ENCODE measurements around the gene F2R. TPM values are rescaled to one million over a fixed set of nuclear protein-coding genes. Genes with fewer than 3 reads are reported as not detected.

Gene F2R
- total and polyA plus RNA-seq, 2 of the 13 experiments (the other 11 are each of a cell fraction or from before 2014, with no cell fraction given): 8.3 to 12.3 TPM

DNA sequence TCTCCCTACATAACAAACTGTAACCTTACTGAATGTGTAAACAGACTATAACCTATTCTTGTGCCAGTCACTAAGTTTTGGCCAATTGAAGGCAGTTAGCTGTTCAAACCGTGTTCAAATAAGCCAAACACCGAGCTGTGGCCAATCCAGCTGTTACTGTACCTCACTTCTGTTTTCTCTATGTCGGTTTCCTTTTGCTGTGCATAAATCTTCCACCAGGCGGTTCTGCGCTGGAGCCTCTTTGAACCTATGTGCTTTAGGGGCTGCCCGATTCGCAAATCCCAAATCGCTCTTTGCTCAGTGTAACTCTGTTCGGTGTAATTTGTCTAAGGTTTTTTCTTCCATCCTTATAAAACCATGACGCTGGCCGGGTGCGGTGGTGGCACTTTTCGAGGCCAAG, 31.8 kb downstream of the F2R start:
- no peak for FAIRE-seq
- Histone ChIP-seq H3K79me2 (ENCODE audit: insufficient read depth, low read length) (no peaks in the 10 kb centered on the region), H3K4me3 (replicated peaks in 1 of 3; ENCODE audit: insufficient read depth in 1 of 3, low read depth in 2 of 3, low read length in 3 of 3) (no peak overlapping the region), H3K36me3 (replicated peaks in 1 of 2; ENCODE audit: control insufficient read depth in 1 of 2, insufficient read depth in 2 of 2, low read length in 2 of 2) (no peaks in the 10 kb centered on the region), H4K20me1 (ENCODE audit: insufficient read depth, low read length) (no peaks in the 10 kb centered on the region), H3K27me3 (ENCODE audit: control insufficient read depth in 1 of 2, insufficient read depth in 2 of 2, low read length in 2 of 2) (peaks cover 1 to 4% of the 10 kb centered on the region in 2 experiments; a peak in 3 of 5 replicates), H3K4me1 (ENCODE audit: insufficient read depth, low read length) (peaks cover 7% of the 10 kb centered on the region), H2AFZ (ENCODE audit: low read length) (no peak overlapping the region), H3K4me2 (ENCODE audit: low read depth, low read length) (no peak overlapping the region), H3K27ac (ENCODE audit: extremely low read length, insufficient read depth, low read length) (no peak overlapping the region), H3K9ac (ENCODE audit: insufficient read depth, low read depth, low read length) (no peak overlapping the region), H3K9me3 (ENCODE audit: low read length) (no peaks in the 10 kb centered on the region)
- CTCF ChIA-PET (ENCODE audit: low intra/inter-chr PET ratio, low total read pairs): no interaction called here
- TF ChIP-seq, protein P1, sequence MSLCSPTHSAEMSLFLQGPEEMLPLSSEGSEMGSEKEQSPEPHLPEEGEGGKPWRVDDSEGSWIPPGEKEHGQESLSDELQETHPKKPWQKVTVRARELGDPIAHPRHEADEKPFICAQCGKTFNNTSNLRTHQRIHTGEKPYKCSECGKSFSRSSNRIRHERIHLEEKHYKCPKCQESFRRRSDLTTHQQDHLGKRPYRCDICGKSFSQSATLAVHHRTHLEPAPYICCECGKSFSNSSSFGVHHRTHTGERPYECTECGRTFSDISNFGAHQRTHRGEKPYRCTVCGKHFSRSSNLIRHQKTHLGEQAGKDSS (CRISPR knock-in tag; IDR thresholded peaks at IDR 0.05; ENCODE audit: borderline replicate concordance, low read depth): no peak
- TF ChIP-seq, protein P2, sequence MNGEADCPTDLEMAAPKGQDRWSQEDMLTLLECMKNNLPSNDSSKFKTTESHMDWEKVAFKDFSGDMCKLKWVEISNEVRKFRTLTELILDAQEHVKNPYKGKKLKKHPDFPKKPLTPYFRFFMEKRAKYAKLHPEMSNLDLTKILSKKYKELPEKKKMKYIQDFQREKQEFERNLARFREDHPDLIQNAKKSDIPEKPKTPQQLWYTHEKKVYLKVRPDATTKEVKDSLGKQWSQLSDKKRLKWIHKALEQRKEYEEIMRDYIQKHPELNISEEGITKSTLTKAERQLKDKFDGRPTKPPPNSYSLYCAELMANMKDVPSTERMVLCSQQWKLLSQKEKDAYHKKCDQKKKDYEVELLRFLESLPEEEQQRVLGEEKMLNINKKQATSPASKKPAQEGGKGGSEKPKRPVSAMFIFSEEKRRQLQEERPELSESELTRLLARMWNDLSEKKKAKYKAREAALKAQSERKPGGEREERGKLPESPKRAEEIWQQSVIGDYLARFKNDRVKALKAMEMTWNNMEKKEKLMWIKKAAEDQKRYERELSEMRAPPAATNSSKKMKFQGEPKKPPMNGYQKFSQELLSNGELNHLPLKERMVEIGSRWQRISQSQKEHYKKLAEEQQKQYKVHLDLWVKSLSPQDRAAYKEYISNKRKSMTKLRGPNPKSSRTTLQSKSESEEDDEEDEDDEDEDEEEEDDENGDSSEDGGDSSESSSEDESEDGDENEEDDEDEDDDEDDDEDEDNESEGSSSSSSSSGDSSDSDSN (CRISPR knock-in tag; IDR thresholded peaks at IDR 0.05): no peak
- TF ChIP-seq MXI1 (IDR thresholded peaks at IDR 0.05; ENCODE audit: borderline replicate concordance, low read depth, low read length): no peak
- TF ChIP-seq GTF2F1 (IDR thresholded peaks at IDR 0.05; ENCODE audit: low read length): no peak
- no peak for TF ChIP-seq KLF15 (CRISPR knock-in tag; IDR thresholded peaks at IDR 0.05; ENCODE audit: borderline replicate concordance)
- no peak for TF ChIP-seq HOXA9 (CRISPR knock-in tag; IDR thresholded peaks at IDR 0.05; ENCODE audit: borderline replicate concordance)
- no peak for TF ChIP-seq MTF2 (CRISPR knock-in tag; IDR thresholded peaks at IDR 0.05; ENCODE audit: borderline replicate concordance)
- TF ChIP-seq, protein P3, sequence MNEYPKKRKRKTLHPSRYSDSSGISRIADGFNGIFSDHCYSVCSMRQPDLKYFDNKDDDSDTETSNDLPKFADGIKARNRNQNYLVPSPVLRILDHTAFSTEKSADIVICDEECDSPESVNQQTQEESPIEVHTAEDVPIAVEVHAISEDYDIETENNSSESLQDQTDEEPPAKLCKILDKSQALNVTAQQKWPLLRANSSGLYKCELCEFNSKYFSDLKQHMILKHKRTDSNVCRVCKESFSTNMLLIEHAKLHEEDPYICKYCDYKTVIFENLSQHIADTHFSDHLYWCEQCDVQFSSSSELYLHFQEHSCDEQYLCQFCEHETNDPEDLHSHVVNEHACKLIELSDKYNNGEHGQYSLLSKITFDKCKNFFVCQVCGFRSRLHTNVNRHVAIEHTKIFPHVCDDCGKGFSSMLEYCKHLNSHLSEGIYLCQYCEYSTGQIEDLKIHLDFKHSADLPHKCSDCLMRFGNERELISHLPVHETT (CRISPR knock-in tag; conservative IDR thresholded peaks at IDR 0.05): no peak
- no peak for TF ChIP-seq TCF7L2 (IDR thresholded peaks at IDR 0.05; ENCODE audit: low read depth, low read length)
- no peak for TF ChIP-seq ZNF644 (CRISPR knock-in tag; IDR thresholded peaks at IDR 0.05; ENCODE audit: low read depth)
- TF ChIP-seq, protein P4, sequence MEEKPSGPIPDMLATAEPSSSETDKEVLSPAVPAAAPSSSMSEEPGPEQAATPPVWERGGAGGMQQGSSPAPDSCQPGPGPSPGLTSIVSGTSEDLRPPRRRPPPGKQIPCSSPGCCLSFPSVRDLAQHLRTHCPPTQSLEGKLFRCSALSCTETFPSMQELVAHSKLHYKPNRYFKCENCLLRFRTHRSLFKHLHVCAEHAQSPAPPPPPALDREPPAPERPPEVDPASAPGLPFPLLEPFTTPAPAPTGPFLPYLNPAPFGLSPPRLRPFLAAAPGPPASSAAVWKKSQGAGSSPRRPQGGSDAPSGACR (CRISPR knock-in tag; IDR thresholded peaks at IDR 0.05): no peak
- no peak for TF ChIP-seq MEIS2 (CRISPR knock-in tag; IDR thresholded peaks at IDR 0.05)
- no peak for TF ChIP-seq ZNF614 (CRISPR knock-in tag; IDR thresholded peaks at IDR 0.05; ENCODE audit: borderline replicate concordance)
- no peak for TF ChIP-seq ZNF781 (CRISPR knock-in tag; IDR thresholded peaks at IDR 0.05; ENCODE audit: borderline replicate concordance, not compliant biosample characterization)
- TF ChIP-seq, protein P5, sequence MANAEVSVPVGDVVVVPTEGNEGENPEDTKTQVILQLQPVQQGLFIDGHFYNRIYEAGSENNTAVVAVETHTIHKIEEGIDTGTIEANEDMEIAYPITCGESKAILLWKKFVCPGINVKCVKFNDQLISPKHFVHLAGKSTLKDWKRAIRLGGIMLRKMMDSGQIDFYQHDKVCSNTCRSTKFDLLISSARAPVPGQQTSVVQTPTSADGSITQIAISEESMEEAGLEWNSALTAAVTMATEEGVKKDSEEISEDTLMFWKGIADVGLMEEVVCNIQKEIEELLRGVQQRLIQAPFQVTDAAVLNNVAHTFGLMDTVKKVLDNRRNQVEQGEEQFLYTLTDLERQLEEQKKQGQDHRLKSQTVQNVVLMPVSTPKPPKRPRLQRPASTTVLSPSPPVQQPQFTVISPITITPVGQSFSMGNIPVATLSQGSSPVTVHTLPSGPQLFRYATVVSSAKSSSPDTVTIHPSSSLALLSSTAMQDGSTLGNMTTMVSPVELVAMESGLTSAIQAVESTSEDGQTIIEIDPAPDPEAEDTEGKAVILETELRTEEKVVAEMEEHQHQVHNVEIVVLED (CRISPR knock-in tag; IDR thresholded peaks at IDR 0.05; ENCODE audit: borderline replicate concordance): no peak
- 72% methylated on average over 13 of the region's 13 CpGs for WGBS (ENCODE audit: low lambda C conversion rate)
- POLR2A ChIA-PET: interaction anchor here (1.2 kb wide), 1 partner anchor 8 kb away, joined by 3 read pairs; no protein-coding TSS in a partner anchor
- intact Hi-C loops (cut with micrococcal nuclease; ENCODE audit: unreplicated experiment): loop anchor here (5.0 kb wide), 1 partner anchor 1465 kb away; no protein-coding TSS in a partner anchor
- no peak for DNase-seq (ENCODE audit: low spot score)
- in situ Hi-C loops (cut with HindIII; ENCODE audit: extremely low pct_ligation_motif_present, low pct_unique_long_range_greater_than_20kb): no loop called here
- ATAC-seq: no peak
- no TSS peak for BruUV-seq (replicated peaks)
